ENCODE results near the gene DENND6A. TPM values are rescaled to one million over a fixed set of nuclear protein-coding genes. Genes with fewer than 3 reads are reported as not detected.

The DENND6A gene
- total and polyA plus RNA-seq, 2 of the 8 experiments (the other 6 are each of a cell fraction or from before 2014, with no cell fraction given): 7.8 to 14.8 TPM

GRCh38 chr3:57681691-57682090 lies 11.2 kb downstream of the DENND6A start (continued):
- TF ChIP-seq, protein P1, sequence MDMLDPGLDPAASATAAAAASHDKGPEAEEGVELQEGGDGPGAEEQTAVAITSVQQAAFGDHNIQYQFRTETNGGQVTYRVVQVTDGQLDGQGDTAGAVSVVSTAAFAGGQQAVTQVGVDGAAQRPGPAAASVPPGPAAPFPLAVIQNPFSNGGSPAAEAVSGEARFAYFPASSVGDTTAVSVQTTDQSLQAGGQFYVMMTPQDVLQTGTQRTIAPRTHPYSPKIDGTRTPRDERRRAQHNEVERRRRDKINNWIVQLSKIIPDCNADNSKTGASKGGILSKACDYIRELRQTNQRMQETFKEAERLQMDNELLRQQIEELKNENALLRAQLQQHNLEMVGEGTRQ (IDR thresholded peaks at IDR 0.05; ENCODE audit: low read length): no peak
- TF ChIP-seq ATF3 (IDR thresholded peaks at IDR 0.05; ENCODE audit: insufficient read depth, low read depth, low read length) (no peak), NRF1 (IDR thresholded peaks at IDR 0.05; ENCODE audit: low read depth, low read length) (no peak), TBP (IDR thresholded peaks at IDR 0.05; ENCODE audit: low read depth, low read length) (no peak), CREB1 (IDR thresholded peaks at IDR 0.05) (no peak)
